ENCODE data around the gene RRP1.

The RRP1 gene

DNA sequence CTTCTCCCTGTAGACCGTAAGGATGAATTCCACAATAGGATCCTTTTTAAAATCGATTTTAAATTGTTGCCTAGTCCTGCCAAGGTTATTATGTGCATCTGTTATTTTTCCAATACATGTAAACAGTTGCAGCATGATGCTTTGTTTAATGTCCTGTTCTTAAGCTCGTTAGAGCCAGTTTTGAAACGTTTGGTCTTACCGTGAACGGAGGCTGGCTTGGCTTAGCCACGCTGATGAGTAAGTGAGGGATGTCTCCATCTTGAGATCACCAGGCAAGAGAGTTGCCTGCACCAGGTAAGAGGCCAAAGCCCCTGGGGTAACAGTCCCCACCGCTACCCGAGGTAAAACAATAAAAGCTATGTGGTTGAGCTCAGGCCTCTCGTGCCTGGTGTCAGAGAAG lies 30.6 kb upstream of the RRP1 start:
- no peak for DNase-seq (ENCODE audit: low read depth)

DNA sequence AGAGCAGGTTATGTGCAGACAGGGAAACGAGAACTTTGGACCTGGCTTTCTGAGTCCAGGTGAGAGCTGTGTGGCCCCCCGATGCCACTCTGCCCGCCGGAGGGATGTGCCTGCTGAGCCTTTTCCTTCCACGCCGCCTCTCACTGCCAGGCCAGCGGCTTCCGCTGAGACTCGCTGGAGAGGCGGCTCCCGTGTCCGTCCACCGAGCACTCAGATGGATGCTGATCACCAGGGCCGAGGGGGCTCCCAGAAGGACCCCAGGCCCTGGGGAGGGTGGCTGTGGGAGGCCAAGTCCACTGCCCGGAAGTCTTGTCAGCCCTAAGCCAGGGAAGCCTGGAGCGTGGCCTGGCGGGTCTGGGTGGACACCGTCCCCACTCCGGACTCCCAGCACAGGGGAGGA lies 29.7 kb upstream of the RRP1 start:
- no peak for DNase-seq (ENCODE audit: low read depth)

GRCh38 chr21:43760391-43760958 lies 28.9 kb upstream of the RRP1 start:
- DNase-seq (ENCODE audit: low read depth): no peak

- DNase-seq (ENCODE audit: low read depth): no peak
Measured at GRCh38 chr21:43761886-43762285, 27.5 kb upstream of the RRP1 start.

DNA sequence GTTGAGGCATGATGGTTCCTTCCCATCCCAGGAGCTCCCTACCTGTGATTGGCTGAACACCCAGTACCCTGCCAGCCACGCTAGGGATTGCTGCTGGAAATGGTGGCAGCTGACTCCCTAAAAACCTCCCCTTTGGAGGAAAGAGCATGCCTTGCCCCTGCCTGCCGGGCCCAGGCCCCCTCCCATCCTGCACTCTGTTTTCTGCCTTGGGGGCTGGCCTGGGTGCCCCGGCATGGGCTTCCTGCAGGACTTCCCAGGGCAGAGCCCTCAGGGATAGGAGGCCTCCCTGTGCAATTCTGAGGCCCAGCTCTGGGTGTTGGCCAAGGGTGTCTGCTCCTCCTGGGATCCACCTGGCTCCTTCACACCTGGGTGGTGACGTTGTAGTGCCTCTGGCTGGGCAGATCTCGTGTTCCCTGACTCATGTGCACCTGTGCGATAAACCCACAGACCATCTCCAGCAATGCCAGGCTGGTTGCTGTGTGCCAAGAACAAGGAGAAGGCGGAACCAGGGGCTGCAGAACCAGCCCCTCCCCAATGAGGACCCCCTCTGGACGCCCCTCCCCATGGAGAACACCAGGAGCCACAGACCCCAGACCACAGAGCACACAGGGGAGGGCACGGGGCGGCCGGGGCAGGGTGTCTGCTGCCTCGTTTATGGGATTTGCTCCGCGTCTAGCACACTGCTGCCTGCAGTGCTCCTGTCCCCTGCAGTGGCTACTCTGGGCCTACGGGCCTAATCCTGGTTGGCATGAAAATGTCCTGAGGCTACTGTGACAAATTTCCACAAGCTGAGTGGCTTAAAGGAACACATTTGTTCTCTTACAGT lies 26.9 kb upstream of the RRP1 start:
- no peak for DNase-seq (ENCODE audit: low read depth)

DNA sequence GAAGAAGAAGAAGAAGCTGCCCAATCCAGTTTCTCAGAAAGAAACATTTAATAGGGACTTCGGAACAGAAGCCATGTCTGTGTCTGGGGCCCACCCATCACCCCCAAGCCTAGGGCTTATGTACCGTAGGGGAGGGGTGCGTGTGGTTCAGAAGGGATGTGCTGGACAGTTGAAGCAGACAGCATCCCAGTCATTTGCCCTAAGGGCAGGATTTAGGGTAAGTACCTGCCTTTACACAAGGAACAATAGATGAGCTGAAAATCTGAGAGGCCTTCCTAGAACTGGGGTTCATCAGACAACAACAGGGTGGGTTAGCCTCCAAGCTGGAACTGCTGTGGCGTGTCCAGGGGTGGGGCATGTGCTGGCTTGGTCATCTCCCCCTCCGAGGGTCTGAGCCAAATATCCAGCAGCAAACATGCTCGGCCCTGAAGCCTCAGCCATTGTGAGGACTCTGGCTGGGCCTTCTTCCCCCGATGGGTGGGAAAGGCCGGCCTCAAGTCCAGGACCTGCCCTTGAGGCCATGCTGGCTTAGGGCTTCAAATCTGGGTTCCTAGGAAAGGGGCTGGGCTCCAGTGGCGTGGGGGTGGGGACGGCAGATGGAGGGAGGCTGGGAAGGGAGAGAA lies 25.4 kb upstream of the RRP1 start:
- no peak for DNase-seq (ENCODE audit: low read depth)

DNA sequence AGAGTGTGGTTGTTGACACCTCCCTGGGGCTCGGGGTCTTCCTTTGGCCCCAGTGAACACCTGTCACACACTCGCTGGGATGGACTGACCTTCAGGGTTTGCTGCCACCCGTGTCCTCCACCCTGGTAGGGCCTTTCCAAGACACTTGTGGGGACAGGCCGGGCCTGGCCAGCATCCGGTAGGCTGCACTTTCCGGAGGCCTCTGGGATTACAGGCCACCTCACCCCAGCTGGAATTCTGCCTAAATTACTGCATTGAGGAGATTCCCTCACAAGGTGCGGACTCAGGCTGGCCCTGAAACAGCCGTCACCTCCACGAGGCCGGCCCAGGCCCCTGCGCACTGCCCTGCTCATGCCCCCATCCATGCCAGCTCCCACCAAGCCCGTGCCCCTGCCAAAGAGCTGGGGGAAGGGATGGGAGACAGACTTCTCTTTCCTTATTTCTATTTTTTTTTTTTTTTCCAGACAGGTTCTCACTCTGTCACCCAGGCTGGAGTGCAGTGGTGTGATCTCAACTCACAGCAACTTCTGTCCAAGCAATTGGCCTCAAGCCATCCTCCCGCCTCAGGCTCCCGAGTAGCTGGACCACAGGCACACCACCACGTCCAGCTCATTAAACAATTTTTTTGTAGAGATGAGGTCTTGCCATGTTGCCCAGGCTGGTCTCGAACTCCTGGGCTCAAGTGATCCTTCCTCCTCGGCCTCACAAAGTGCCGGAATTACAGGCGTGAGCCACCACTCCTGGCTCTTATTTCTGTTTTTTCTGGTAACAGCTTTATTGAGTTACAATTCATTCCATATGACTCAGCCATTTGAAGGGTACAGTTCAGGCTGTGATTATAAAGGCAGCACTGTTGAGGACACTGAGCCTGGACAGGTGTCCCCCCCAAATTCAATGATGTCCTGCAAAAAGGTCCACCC lies 24.5 kb upstream of the RRP1 start:
- DNase-seq (ENCODE audit: low read depth): no peak

GRCh38 chr21:43766734-43767497 lies 22.5 kb upstream of the RRP1 start:
- DNase-seq (ENCODE audit: low read depth): no peak

GRCh38 chr21:43767498-43767983 lies 21.8 kb upstream of the RRP1 start:
- DNase-seq (ENCODE audit: low read depth): no peak

DNA sequence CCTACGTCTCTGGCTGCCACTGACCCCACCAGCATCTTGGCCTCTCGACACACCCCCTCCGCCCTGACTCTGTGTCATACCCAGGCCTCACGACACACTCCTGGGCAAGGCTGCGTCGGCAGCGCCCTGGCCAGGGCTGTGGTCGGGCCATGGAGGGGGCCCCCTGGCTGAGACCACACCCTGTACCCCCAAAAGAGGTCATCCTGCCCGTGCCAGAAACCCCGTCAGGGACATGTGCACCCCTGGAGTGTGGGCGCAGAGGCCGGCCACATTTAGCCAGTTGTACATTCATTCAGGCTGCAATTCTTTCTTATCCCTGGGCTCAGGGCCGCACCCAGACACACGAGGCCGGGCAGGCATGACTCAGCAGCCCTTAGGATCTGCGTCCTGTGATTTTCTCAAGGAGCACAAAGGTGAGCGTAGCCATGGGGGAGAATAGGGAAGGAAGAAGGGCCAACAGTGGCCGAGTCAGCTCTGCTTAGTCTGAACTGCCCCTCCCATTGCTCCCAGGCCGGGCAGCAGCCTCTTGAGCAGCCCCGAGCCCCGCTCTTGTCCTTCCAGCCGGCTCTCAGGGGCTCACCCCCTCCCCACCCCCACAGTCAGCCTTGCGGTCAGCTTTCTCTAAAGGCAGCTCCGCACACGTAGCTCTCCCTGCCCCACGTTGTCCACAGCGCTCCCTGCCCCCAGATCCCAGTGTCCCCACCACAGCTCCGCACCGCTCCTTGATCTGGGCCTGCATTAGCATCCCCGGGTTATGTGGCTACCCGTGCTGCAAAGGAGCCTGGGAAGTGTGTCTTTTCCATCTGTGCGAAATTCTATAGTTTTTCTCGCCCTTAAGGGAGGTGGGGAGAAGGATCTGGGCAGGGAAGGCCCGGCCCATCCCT lies 21.2 kb upstream of the RRP1 start:
- no peak for DNase-seq (ENCODE audit: low read depth)

- no peak for DNase-seq (ENCODE audit: low read depth)
Measured at GRCh38 chr21:43768868-43769167, 20.6 kb upstream of the RRP1 start.

DNA sequence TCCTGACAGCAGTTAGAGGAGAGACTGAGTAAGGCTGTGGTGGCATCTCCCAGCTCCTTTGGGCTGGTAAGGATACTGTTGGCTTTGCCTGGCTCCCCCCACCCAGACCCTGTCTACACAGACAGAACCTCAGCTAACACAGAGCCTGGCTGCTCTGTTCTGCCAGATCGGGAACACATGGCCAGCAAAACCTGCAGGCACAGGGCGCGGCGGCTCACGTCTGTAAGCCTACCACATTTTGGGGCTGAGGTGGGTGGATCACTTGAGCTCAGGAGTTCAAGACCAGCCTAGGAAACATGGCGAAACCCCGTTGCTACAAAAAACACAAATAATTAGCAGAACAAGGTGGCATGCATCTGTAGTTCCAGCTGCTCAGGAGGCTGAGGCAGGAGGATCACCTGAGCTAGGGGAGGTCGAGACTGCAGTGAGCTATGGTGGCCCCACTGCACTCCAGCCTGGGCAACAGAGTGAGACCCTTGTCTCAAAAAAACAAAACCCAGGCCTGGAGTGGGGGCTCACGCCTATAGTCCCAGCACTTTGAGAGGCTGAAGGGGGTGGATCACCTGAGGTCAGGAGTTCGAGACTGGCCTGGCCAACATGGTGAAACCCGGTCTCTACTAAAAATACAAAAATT lies 19.9 kb upstream of the RRP1 start:
- DNase-seq (ENCODE audit: low read depth): no peak

- DNase-seq (ENCODE audit: low read depth): no peak
Measured at GRCh38 chr21:43770066-43770655, 19.2 kb upstream of the RRP1 start.

DNA sequence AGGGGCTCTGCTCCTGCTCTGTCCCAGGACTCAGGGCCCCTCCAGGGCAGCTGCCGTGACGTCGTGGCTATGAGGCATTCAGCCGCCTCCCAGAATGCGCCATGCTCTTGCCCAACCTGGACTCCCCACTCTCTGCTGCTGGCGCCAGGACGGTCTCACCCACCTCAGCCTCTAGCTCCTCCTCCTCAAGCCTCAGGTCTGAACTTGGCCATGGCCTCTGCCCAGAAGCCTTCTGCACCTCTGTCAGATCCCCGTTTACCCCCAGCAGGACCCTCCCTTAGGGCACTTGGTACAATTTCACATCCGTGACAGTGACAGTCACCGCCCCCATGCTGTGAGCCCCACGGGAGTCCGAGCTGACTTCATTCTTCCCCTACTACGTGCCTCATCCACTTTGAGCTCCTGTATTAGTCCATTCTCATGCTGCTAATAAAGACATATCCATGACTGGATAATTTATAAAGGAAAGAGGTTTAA lies 18.1 kb upstream of the RRP1 start:
- no peak for DNase-seq (ENCODE audit: low read depth)

DNA sequence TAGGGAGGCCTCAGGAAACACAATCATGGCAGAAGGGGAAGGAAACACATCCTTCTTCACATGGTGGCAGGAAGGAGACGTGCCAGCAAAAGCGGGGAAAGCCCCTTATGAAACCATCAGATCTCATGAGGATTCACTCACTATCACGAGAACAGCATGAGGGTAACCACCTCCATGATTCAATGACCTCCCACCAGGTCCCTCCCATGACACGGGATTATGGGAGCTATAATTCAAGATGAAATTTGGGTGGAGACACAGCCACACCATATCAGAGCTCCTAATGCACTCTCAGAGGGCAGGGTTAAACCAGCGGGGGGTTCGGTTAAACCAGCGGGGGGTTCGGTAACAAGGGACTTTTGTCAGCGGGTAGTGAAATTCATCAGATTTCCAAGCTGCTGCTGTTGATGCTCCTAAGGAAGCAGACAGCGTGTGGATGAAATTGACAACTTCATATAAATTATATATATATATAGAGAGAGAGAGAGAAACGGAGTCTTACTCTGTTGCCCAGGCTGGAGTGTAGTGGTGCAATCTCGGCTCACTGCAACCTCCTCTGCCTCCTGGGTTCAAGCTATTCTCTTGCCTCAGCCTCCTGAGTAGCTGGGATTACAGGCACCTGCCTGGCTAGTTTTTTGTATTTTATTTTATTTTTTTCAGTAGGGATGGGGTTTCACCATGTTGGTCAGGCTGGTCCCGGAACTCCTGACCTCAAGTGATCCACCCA lies 17.5 kb upstream of the RRP1 start:
- no peak for DNase-seq (ENCODE audit: low read depth)

DNA sequence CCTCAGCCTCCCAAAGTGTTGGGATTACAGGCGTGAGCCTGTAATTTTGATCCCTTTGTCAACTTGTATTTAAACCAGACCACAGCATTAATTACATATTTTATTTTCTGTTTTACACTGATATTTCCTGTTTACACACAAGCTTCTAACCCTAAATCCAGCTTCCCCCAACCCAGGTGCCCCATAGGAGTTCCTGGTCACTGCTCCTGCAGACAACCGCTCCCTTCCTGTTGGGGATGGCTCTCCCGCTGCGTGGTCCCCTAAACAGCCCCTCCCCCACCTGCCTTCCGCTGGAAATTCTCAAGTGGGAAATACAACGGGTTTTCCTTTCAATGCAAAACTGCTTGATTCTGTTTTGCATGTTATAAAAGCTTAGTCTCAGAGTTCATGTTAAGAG lies 17.0 kb upstream of the RRP1 start:
- no peak for DNase-seq (ENCODE audit: low read depth)

GRCh38 chr21:43774163-43774562 lies 15.2 kb upstream of the RRP1 start:
- DNase-seq (ENCODE audit: low read depth): no peak

DNA sequence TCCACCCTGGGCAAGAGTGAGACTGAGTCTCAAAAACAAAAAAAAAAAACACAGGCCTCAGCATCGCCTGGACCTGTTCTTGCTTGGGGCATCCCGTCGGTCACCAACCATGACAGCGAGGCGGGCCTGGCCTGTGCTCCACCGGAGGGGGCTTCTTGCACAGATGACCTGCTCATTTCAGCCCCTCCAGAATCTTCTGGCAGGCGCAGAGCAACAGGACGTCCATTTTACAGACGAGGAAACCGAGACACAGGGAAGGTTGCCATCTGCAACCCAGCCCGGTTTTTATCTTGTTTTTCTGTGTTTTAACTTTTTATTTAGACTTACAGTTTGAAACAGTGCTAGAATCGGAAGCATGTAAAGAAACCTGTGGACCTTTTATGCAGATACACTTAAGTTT lies 14.2 kb upstream of the RRP1 start:
- DNase-seq (ENCODE audit: low read depth): no peak
